ENCODE measurements around the gene CCL19.

Gene CCL19

GRCh38 chr9:34715639-34716215 lies 24.7 kb upstream of the CCL19 start:
- Histone ChIP-seq H3K36me3 (no peaks in the 10 kb centered on the region), H3K9me3 (no peaks in the 10 kb centered on the region), H3K27me3 (peaks cover 47% of the 10 kb centered on the region), H3K4me3 (ENCODE audit: low read depth in 1 of 2, low read length in 1 of 2) (no peak overlapping the region), H3K27ac (no peak overlapping the region), H3K4me1 (ENCODE audit: control insufficient read depth in 1 of 2, insufficient read depth in 1 of 2, low read depth in 1 of 2, low read length in 1 of 2) (no peaks in the 10 kb centered on the region)
- TF ChIP-seq CTCF (IDR thresholded peaks at IDR 0.05) = no peak

GRCh38 chr9:34714007-34714406 lies 22.9 kb upstream of the CCL19 start:
- Histone ChIP-seq H3K27ac (no peak overlapping the region), H3K9me3 (no peaks in the 10 kb centered on the region), H3K4me1 (ENCODE audit: control insufficient read depth in 1 of 2, insufficient read depth in 1 of 2, low read depth in 1 of 2, low read length in 1 of 2) (no peaks in the 10 kb centered on the region), H3K36me3 (no peaks in the 10 kb centered on the region), H3K4me3 (ENCODE audit: low read depth in 1 of 2, low read length in 1 of 2) (no peak overlapping the region), H3K27me3 (peaks cover 47% of the 10 kb centered on the region)
- TF ChIP-seq CTCF (IDR thresholded peaks at IDR 0.05) = no peak

GRCh38 chr9:34712140-34712539 lies 21.1 kb upstream of the CCL19 start:
- Histone ChIP-seq H3K27me3 (peaks cover 47% of the 10 kb centered on the region), H3K36me3 (no peaks in the 10 kb centered on the region), H3K4me3 (ENCODE audit: low read depth in 1 of 2, low read length in 1 of 2) (no peak overlapping the region), H3K9me3 (no peaks in the 10 kb centered on the region), H3K4me1 (ENCODE audit: control insufficient read depth in 1 of 2, insufficient read depth in 1 of 2, low read depth in 1 of 2, low read length in 1 of 2) (no peaks in the 10 kb centered on the region), H3K27ac (no peak overlapping the region)
- no peak for TF ChIP-seq CTCF (IDR thresholded peaks at IDR 0.05)

GRCh38 chr9:34710023-34710422 lies 18.9 kb upstream of the CCL19 start, which contains the start of gene CCL21:
CCL21 (minus strand) TSS chr9:34710136; CDS start chr9:34710066, 70 bp downstream.
- TF ChIP-seq CTCF (IDR thresholded peaks at IDR 0.05) = no peak
- Histone ChIP-seq H3K36me3 (no peaks in the 10 kb centered on the region), H3K4me3 (ENCODE audit: low read depth in 1 of 2, low read length in 1 of 2) (no peak within 1 kb of the TSS), H3K4me1 (ENCODE audit: control insufficient read depth in 1 of 2, insufficient read depth in 1 of 2, low read depth in 1 of 2, low read length in 1 of 2) (no peaks in the 10 kb centered on the region), H3K9me3 (no peaks in the 10 kb centered on the region), H3K27ac (no peak within 1 kb of the TSS), H3K27me3 (peaks cover 30% of the 10 kb centered on the region)

GRCh38 chr9:34709196-34709978 lies 18.3 kb upstream of the CCL19 start:
- H3K27me3 ChIP-seq = peaks cover 24% of the 10 kb centered on the region
- H3K36me3 ChIP-seq = no peaks in the 10 kb centered on the region
- H3K4me3 ChIP-seq (ENCODE audit: low read depth in 1 of 2, low read length in 1 of 2) = no peak overlapping the region
- H3K27ac ChIP-seq = no peak overlapping the region
- no peaks in the 10 kb centered on the region for H3K4me1 ChIP-seq (ENCODE audit: control insufficient read depth in 1 of 2, insufficient read depth in 1 of 2, low read depth in 1 of 2, low read length in 1 of 2)
- no peak for TF ChIP-seq CTCF (IDR thresholded peaks at IDR 0.05)
- H3K9me3 ChIP-seq = no peaks in the 10 kb centered on the region

Measured in neutrophil (primary cell).